MCF 10A (cell line): ENCODE results near the gene MRRF. TPM values are rescaled to one million over a fixed set of nuclear protein-coding genes. Genes with fewer than 3 reads are reported as not detected.

ENCODE experiments used
- BruUV-seq: library from RNA; stranded (reverse); fragments of 400-500 nt; replicated peaks from 2 replicates; lab custom pipeline; 2021; lab: Mats Ljungman, UMichigan
- CTCF ChIA-PET: fragments of 300-600 bp; sonication (Branson Sonifier 250); formaldehyde crosslinking; extraction: SDS; loops from one replicate; lab custom pipeline; 2021; ENCODE audit warnings: antibody characterized with exemption, inconsistent platforms; lab: Yijun Ruan, JAX
- POLR2A ChIA-PET: fragments of 300-600, 350-650 bp; sonication (Branson Sonifier 250); formaldehyde crosslinking; extraction: SDS; loops from one replicate; lab custom pipeline; 2020; ENCODE audit warnings: antibody characterized with exemption, inconsistent platforms; lab: Yijun Ruan, JAX
- DNase-seq: peaks from one replicate; pipeline ENCODE4 v3.0.0-alpha.2; 2018; ENCODE audit not compliant: unreplicated experiment
- H3K27ac Mint-ChIP-seq: one replicate; pipeline ENCODE4 v1.8.0; 2022; ENCODE audit warnings: mild to moderate bottlenecking, low read depth, mixed read lengths; ENCODE audit not compliant: unreplicated experiment
- H3K27me3 Mint-ChIP-seq: one replicate; pipeline ENCODE4 v1.8.0; 2022; ENCODE audit warnings: mixed read lengths; ENCODE audit not compliant: insufficient read depth, unreplicated experiment
- H3K36me3 Mint-ChIP-seq: one replicate; pipeline ENCODE4 v1.8.0; 2022; ENCODE audit warnings: mild to moderate bottlenecking, moderate library complexity, mixed read lengths; ENCODE audit not compliant: insufficient read depth, unreplicated experiment
- H3K4me1 Mint-ChIP-seq: one replicate; pipeline ENCODE4 v1.8.0; 2022; ENCODE audit warnings: mixed read lengths; ENCODE audit not compliant: insufficient read depth, unreplicated experiment
- H3K4me3 Mint-ChIP-seq: one replicate; pipeline ENCODE4 v1.8.0; 2022; ENCODE audit warnings: mild to moderate bottlenecking, moderate library complexity, mixed read lengths; ENCODE audit not compliant: unreplicated experiment
- H3K9me3 Mint-ChIP-seq: one replicate; pipeline ENCODE4 v1.8.0; 2022; ENCODE audit warnings: mixed read lengths; ENCODE audit not compliant: unreplicated experiment
- CTCF ChIP-seq: fragments of 200-600 bp; IDR thresholded peaks from one replicate; pipeline ENCODE4 v1.8.0; 2022; ENCODE audit warnings: antibody characterized with exemption, mild to moderate bottlenecking; ENCODE audit not compliant: unreplicated experiment
- intact Hi-C: fragments of 100-400 bp; cut with micrococcal nuclease; formaldehyde crosslinking; loops from 2 replicates; pipeline ENCODE4 v1.14.1; 2022
- total RNA-seq: library from RNA; stranded (reverse); gene quantifications from 2 replicates; pipeline ENCODE4 v1.2.3, GENCODE V29; 2022

Gene MRRF
- total RNA-seq, 1 experiment from 2014 or later = 90.3 TPM

- POLR2A ChIA-PET = interaction anchor here (0.7 kb wide), 1 partner anchor 13 kb away, joined by 3 read pairs; no protein-coding TSS in a partner anchor
- BruUV-seq = no TSS peak
- Mint-ChIP-seq H3K4me3 (no peak overlapping the region), H3K4me1 (peaks cover 7% of the 10 kb centered on the region), H3K27me3 (peaks cover 20% of the 10 kb centered on the region), H3K9me3 (no peaks in the 10 kb centered on the region), H3K36me3 (peaks cover 4% of the 10 kb centered on the region), H3K27ac (no peak overlapping the region)
- CTCF ChIA-PET = interaction anchor here (1.1 to 18.2 kb wide), 7 partner anchors 8 to 239 kb away, joined by 3 to 473 read pairs (median 5); no protein-coding TSS in a partner anchor
- TF ChIP-seq CTCF = no peak
- no peak for DNase-seq
- intact Hi-C loops = no loop called here
Measured at GRCh38 chr9:122337556-122337929, 72.9 kb downstream of the MRRF start.

- Mint-ChIP-seq H3K4me3 (no peak overlapping the region), H3K27ac (no peak overlapping the region), H3K4me1 (peaks cover 7% of the 10 kb centered on the region), H3K9me3 (no peaks in the 10 kb centered on the region), H3K36me3 (peaks cover 4% of the 10 kb centered on the region), H3K27me3 (peaks cover 20% of the 10 kb centered on the region)
- CTCF ChIA-PET = interaction anchor here (0.5 to 18.2 kb wide), 7 partner anchors 12 to 609 kb away, joined by 3 to 473 read pairs (median 3); no protein-coding TSS in a partner anchor
- BruUV-seq = no TSS peak
- DNase-seq = no peak
- no peak for TF ChIP-seq CTCF
- intact Hi-C loops = no loop called here
- POLR2A ChIA-PET = interaction anchor here (1.3 to 1.6 kb wide), 3 partner anchors 11 to 73 kb away, joined by 3 to 6 read pairs (median 3); partner anchors contain the start of genes MRRF and RBM18
Measured at GRCh38 chr9:122338536-122338935, 73.9 kb downstream of the MRRF start.

- no peak overlapping the region for H3K4me3 Mint-ChIP-seq
- intact Hi-C loops = no loop called here
Measured at GRCh38 chr9:122338994-122339393, 74.3 kb downstream of the MRRF start.

More at GRCh38 chr9:122338994-122339393, 74.3 kb downstream of the MRRF start:
- H3K4me1 Mint-ChIP-seq = peaks cover 7% of the 10 kb centered on the region
- H3K27ac Mint-ChIP-seq = no peak overlapping the region
- CTCF ChIA-PET = interaction anchor here (0.6 to 18.2 kb wide), 7 partner anchors 11 to 344 kb away, joined by 3 to 473 read pairs (median 3); no protein-coding TSS in a partner anchor
- TF ChIP-seq CTCF = no peak
- POLR2A ChIA-PET = interaction anchor here (1.3 to 1.6 kb wide), 3 partner anchors 10 to 73 kb away, joined by 3 to 6 read pairs (median 3); partner anchors contain the start of genes MRRF and RBM18
- BruUV-seq = no TSS peak
- H3K36me3 Mint-ChIP-seq = peaks cover 4% of the 10 kb centered on the region
- peaks cover 20% of the 10 kb centered on the region for H3K27me3 Mint-ChIP-seq
- no peak for DNase-seq
- no peaks in the 10 kb centered on the region for H3K9me3 Mint-ChIP-seq
